GM21515 (cell line): Measurements from ENCODE around the gene L1CAM.
"Not testable (repeated sequence)": the region's sequence is repeated elsewhere in the genome, so short reads cannot be mapped to it uniquely, and the experiment has no call there.

Source experiments
- ATAC-seq: cut with Tn5 transposase; IDR thresholded peaks from one replicate; pipeline ENCODE4 v1.9.1; 2021; ENCODE audit not compliant: unreplicated experiment

Gene L1CAM

DNA sequence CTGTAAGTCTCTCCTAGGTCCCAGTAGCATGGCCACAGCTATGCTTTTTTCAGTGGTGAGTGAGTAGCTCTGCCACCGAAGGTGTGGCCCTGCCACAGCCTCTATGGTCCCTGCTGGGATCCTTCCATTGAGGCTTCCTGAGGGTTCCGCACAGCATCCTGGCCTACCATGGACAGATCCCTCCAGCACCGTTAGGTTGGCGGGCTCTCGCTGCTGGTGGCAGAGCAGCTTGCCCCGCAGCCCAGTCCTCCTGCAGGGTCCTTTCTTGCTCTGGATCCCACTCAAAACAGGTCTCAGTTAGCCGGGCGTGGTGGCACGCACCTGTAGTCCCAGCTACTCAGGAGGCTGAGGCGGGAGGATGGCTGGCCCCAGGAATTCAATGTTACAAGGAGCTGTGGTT lies 53.2 kb downstream of the L1CAM start:
- no peak for ATAC-seq

DNA sequence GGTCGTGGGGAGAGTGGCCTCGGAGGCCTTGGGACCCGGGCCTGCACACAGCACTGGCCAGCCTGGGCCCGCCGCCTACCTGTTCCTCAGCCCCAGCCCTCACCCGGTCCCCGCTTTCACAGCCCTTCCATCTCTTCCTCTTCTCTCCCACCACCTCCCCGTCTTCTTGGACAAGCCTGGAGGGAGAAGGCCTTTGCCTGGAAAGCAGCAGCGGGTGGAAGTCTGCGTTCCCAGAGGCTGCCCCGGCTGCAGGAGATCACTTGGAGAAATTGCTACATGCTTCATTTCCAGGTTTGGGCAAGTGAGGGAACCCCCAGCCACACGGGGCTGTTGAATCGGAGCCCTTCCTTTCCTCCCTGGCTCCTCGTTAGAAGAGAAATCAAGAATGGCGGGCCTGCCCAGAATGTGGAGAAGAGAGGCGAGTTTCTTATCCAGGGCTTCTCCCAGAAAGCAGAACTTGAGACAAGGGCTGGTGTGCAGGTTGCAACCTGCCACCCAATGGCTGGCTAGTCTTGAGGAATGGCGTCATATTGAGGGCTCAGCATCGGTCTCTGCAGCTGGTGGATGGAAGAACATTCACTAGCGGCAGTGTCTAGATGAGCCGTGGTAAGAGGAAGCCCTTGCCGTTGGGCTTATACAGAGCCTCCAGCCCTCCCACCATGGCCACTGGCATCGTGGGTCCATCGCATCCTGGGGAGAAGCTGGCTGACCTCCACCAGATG lies 54.4 kb downstream of the L1CAM start:
- ATAC-seq = no peak

DNA sequence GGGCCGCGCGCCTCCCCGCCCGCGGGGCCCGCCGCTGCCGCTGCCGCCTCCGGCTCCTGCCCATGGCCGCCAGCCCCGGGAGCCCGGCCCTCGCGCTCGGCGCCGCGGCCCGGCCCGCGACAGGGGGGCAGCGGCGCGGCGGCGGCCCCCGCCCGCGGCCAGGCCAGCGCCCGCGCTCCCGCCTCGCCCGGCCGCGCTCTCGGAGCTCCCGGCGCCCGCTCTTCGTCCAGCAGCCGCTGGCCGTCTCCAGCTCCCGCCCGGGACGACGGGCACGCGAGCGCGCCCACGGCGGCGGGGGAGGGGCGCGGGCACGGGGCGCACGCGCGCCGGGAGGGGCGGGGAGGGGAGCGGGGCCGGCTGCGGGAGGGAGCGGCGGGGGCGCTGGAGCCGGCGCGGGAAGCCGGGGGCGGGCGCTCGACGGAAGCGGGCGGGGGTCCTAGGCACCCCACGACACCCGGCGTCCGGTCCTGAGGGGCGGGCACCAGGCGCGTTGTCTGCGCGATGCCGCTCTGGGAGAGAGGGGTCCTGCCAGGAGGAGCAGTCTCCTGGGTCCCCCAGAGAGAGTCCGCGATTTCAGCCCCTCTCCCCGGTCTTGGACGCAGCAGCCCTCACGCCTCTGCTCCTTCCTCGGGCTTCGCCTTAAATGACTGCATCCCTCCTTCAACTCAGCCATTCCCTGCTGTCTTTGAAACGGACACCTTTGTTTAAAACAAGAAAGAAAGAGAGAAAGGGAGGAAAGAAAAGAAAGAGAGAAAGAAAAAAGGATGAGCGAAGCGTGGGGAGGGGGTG lies 55.1 kb downstream of the L1CAM start:
- ATAC-seq = no peak

DNA sequence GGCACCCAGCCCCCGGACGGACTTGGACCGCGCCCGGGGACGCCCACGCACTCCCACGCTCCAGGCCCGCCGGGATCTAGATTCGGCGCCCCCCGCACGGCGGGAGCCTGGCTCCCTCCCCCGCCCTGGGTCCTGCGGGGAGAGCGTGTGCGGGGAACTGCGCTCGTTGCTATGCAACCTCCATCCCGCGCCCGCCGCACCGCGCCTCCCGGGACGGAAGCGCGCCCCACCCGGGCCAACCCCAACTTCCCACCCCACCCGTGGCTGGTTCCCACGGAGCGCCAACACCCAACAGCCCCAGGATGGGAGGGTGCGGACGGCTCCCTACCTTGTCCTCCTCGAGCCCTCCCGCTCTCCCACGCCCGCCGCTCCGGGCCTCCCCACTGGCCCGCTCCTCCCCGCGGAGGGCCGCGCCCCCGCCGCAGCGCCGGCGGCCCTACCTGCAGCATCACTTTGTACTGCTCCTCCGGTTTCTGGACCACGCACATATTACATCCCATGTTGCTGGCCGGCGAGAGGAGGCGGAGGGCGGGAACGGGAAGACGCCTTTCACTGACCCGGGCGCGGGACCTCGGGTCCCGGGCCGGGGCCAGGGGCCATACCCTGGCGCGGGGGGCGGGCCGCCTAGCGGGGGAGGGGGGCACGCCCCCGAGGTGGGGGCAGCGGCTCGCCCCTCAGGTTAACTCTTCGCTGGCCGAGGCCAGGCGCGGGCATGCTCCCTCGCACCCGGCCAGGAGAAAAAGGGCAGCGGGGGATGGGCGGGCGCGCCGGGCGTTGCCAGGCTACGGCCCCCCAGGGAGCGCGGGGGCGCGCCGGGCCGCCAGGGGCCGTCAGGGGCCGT lies 56.0 kb downstream of the L1CAM start, which contains the start of gene PDZD4:
PDZD4 (minus strand) TSS at position 746 of the 841 bp plus-strand sequence; CDS start at position 500, 246 bp downstream.
- no peak for ATAC-seq

DNA sequence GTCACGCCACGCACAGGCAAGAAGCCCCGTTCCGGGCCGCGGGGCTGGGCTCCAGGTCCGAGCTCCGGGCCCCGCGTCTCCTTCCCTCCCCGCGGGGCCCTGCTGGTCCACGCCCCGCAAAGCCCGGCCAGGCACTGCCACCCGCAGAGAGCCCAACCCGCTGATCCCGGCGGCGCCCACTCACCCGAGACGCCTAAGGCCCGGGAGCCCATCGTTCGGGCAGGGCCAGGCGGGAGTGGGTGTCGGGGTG lies 56.5 kb downstream of the L1CAM start:
- no peak for ATAC-seq

DNA sequence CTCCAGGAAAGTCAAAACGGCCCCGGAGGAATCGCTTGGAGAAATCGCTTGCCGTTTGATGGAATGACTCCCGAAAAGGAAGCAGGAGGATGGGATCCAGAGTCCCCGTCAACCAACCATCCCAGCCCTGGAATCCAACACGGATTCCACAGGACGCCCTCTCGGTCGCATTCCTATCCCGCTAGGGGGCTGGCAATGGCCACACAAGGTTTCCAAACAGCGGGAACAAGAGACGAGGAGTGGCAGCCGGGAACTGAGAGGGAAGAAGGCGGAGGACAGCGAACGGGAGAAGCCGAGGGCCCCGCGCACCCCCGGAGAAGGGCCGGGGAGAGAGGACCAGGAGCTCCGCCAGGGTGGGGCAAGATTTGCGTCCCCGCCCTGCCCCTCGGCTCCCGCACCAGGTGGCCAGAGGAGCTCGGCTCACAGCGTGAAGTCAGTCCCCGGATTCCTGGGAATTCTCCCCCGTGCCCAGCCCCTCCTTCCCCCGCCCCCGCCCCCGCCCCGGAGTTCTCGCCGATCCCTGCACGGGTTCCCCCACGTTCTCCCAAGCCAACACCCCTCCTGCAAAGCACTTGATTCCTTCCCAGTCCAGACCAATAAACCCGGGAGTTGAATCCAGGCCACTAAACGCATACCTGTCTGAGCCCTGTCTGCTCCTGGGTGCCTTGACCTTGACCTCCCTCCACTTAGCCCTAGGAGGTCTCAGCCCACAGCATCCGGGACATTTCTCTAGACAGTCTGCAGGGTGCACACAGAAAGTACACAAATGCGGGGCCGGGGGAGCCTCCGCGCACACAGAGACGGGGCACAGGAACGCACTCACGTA lies 57.0 kb downstream of the L1CAM start:
- no peak for ATAC-seq

DNA sequence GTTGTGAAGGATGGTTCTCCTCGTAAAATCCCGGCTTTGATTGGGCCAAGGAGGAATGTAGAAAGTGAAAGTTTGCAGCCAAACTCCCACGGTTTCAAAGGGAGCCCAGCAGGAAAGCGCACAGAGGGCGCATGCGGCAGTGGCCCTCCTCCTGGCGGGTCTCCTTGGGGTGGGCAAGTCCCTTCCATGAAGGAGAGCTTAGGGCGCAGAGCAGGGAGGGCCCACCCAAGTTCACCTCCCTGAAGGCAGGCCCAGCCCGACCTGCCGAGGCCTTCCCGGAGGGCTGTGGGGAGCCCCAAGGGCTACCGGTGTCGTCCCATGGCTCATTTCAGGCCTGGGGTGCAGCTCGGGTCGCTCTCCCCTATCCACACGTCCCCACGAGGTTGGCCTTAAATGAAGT lies 57.7 kb downstream of the L1CAM start:
- no peak for ATAC-seq

DNA sequence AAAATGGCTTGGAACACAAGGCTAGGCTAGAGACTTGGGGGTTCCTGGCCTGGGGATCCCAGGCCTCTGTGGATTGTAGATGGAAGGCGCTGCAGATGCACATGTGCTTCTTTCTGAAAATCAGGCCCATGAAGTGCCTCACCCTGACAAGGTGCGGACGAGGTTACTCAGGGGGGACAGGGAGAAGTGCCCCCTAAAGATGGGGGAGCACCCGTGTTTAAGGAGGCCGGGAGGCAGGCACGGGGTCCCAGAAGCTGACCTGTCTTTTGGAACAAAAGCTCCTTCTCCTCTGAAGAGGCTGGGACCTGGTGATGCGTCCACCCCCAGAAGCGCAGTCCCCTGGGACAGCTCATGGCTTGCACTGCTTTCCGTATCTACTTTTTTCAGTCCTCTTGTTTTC lies 58.1 kb downstream of the L1CAM start:
- ATAC-seq = no peak

DNA sequence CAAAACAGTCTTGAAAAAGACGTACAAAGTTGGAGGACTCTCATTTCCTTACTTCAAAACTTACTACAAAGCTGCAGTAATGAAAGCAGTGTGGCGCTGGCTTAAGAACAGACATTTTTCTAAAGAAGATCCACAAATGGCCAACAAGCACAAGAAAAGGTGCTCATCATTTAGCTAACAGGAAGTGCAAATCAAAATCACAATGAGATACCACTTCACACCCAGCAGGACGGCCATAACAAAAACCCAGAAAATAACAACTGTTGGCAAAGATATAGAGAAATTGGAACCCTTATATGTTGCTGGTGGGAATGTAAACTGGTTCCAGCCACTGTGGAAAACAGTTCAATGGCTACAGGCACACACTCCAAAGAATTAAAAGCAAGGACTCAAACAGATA lies 59.0 kb downstream of the L1CAM start:
- no peak for ATAC-seq

DNA sequence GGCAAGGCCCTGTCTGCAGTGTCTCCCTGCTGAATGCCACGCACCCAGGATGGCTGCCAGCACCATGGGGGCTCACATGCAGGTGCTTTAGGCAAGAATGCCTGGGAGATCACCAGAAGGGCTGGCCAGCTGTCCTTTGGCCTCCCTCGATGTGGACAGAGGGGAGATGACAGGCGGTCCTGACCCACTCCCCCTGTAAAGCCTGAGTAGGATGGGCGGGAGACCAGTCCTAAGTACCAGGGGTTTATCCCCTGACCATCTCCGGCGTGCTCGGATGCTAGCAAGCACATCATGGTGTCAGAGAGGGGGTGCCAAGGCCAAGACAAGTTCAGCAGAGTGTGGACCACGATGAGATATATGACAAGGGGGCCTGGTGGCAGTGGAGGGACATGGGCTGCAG lies 60.9 kb downstream of the L1CAM start:
- no peak for ATAC-seq

DNA sequence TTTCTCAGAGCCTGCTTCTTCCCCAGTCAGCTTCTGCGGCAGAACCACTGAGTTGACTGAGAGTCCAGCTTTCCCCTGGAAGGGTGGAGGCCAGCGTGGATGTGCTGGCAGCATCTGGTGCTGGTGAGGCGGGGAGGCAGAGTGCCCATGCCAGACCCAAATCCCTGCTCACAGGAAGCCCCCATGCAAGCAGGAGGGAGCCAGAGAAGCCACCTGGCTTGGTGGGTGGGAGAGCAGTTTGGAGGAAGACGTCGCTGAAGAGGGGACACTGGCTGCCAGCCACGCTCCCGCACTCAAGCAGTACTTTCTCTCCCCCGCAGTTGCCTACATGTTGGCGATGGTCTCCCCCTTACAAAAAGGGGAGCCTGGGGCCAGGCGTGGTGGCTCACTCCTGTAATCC lies 61.6 kb downstream of the L1CAM start:
- no peak for ATAC-seq

DNA sequence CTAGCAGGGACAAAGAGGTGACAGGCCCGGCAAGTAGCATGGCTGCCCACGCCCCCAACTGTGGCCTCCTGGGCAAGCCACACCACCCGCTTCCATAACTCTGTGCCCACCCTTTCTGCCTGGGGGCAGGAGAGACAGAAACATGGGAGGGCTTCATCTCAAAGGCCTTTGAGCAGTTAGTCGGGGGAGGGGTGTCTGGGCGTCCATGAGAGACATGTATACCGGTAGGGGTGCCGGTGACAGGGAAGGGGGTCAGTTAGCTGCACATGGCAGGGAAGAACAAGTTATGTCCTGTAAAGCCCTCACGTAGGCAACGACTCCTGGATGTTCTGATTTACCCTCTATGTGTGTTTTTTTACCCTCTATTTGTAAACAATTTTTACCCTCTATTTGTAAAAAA lies 64.9 kb downstream of the L1CAM start:
- no peak for ATAC-seq

DNA sequence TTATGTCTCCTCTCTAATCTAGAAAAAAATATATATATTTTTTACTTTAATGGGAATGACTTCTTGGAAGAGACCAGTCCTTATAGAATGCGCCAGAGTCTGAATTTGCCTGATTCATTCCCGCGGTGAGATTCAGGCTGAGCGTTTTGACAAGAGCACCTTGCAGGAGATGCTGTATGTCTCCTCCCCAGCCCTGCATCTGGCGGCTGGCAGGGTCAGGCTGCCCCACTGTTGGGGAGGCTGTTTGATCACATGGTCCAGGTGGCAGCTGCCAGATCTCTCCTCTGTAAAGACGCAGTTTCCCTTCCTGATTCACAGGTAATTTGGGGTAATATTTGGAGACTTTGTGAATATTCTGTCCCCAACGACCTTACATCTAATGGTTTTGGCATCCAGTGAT lies 65.4 kb downstream of the L1CAM start:
- ATAC-seq = no peak

DNA sequence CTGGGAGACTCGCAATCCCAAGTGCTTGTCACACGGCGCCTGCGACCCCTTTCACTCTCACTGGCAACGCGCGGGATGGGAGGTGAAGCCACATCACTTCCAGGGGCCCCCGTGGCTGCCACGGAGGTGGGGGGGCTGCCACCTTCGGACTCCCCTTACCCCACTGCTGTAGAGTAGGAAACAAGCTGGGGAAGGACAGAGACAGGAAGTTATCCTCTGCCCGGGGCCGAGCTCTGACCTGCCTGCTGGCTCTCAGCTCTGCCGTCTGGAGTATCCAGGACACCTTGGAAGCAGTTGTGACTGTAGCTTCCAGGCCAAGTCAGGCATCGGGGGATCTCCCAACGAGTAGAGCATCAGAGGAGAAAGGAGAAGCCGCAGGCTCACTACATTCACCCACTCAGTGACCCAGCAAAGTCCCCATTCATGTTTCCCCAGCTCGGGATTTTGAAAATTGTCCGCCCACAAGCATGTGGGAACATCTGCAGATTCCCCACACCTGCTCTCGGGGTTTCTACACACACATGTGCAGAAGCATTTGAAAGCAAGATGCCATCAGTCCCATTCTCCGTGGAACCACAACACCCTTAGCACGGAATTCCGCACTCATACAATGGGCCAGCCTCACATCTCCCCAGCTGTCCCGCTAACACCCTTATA lies 66.5 kb downstream of the L1CAM start:
- no peak for ATAC-seq

DNA sequence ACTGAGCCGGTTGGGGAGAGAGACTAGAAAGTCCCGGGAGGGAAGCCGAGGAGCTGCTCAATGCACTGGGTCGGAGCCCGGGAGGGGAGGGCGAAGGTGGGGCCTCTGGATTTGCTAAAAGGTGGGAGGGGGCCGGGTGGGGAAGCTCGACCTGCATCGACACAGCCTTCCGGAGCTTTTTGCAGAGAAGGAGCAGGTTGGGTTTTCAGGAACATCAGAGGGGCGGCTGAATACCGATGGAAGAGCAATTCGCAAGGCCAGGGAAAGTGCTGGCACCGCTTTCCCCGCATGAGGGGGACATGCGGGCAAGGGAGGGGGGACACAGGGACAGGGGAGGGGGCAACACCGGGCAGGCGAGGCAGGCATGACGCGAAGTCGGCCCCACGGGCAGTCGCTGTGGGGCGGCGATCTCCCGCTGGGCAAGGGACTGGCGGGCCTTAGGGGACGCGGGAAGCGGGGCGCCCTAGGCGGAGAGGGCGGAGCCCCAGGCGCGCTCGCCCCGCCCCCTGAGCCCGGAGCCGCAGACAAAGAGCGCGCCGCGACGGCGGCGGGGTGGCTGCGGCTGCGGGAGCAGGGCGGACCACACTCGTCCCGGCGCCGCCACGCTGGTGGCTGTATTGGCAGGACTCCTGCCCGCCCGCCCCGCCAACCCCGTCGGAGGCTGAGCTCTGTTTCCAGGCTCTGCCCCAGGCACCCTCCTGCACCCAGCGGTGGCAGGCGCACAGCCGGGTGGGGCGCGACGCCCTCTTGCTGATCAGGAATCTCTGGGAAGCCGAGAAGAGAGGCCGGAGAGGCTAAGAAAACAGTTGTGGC lies 67.2 kb downstream of the L1CAM start:
- no peak for ATAC-seq

DNA sequence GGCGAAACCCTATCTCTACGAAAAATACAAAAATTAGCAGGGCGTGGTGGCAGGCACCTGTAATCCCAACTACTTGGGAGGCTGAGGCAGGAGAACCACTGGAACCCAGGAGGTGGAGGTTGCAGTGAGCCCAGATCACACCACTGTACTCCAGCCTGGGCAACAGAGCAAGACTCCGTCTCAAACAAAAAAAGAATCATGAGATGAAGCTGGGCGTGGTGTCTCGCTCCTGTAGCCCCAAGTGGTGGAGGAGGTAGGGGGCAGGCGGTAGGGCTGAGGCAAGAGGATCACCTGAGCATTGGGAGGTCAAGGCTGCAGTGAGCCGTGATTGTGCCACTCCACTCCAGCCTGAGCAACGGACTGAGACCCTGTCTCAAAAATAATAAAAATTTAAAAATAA lies 67.9 kb downstream of the L1CAM start:
- ATAC-seq = not testable (repeated sequence)

DNA sequence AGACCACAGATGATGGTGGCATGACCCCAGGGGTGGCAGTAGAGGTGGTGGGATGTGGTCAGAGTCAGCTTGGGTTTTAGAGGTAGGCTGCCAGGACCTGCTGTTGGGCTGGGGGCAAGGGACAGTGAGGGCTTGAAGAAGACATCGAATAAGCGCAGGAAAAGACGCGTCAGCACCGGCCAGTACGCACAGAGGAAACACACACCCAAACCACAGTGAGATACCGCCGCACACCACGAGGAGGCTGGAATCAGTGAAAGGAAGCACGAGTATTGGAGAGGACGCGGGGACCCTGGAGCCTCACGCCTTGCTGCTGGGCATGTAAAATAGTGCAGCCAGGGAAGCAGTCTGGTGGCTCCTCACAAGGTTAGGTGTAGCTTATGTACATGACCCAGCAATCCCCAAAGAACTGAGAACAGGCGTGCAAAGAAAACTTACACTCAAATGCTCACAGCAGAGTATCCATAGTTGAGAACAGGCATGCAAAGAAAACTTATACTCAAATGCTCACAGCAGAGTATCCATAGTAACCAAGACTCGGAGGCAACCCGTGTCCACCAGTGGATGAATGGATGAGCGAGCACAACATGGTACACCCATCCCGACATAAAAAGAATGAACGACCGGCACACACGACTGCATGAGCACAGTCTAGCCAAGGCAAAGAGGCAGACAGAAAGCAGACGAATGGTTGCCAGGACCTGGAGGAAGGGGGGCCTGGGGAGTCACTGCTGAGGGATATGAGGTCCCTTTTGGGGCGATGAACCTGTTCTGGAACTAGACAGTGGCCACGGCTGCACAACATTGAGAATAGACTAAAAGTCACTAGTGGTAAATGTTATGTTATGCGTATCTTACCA lies 68.9 kb downstream of the L1CAM start:
- ATAC-seq = no peak

DNA sequence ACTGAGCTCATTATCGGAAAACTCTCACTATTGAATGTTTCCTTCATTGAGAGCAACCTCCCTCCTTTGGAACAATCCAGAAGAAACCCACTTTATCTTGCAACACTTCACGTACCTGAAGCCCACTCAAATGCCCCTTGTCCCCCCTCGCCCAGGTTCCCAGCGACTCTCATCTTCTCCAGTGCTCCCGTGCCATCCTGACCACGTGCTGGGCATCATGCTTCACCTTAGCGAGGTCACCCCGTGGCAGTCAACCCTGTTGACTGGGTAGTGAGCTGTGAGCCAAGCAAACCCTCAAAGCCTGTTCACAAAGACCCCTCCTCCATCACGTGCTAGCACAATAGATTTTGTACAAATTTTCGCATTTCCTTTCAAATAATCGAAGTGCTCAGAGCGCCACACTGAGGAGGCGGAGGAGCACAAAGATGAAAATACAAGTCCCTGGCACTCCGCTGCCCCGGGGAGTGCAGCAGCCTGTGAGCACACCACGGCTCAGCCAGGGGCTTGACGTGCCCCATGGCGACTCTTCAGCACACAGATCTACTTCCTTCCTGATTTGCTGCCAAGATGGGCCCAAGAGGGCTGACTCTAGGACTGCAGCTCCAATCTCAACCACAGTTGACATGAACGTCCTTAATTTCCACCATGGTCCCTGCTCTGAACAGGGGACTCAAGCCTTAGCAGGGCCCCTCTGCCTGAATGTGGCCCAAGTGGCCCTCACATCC lies 71.2 kb downstream of the L1CAM start:
- no peak for ATAC-seq
